A549 (cell line): ENCODE data around the gene OARD1. TPM values are rescaled to one million over a fixed set of nuclear protein-coding genes. Genes with fewer than 3 reads are reported as not detected.

Experiments used
- ATAC-seq, 2 experiments: fragments of 200-7000 bp in 1 of 2; fragments of >200 bp in 1 of 2; cut with Nextera tagmentation in 1 of 2; cut with Tn5 transposase in 1 of 2; 3 replicates each; pipeline versions ENCODE4 v1.8.0 to v1.9.1; 2018 to 2020; ENCODE audit warnings: mild to moderate bottlenecking in 1 of 2, moderate library complexity in 1 of 2
- CTCF ChIA-PET: fragments of 300-600 bp; sonication (Branson Sonifier 250); formaldehyde crosslinking; extraction: SDS; loops from one replicate; lab custom pipeline; 2021; ENCODE audit warnings: antibody characterized with exemption, inconsistent platforms; lab: Yijun Ruan, JAX
- POLR2A ChIA-PET: fragments of 350-600 bp; formaldehyde crosslinking; extraction: SDS; loops from one replicate; lab custom pipeline; 2021; ENCODE audit warnings: antibody characterized with exemption, inconsistent platforms; lab: Yijun Ruan, JAX
- DNase-seq, 2 experiments: peaks; one replicate each; pipeline versions ENCODE4 v3.0.0 to v3.0.0-alpha.2; 2011 to 2016; ENCODE audit warnings: low read depth in 1 of 2, low spot score in 1 of 2
- FAIRE-seq: peaks from 2 replicates; lab custom pipeline; 2011; peaks lifted over from hg19 to GRCh38; lab: Jason Lieb, UNC
- H3K27ac ChIP-seq, 2 experiments: fragments of >200 bp; sonication (Bioruptor Twin); formaldehyde crosslinking; 3 replicates each; pipeline ENCODE4 v1.5.1; 2016 to 2017
- H3K4me1 ChIP-seq: fragments of >200 bp; sonication (Bioruptor Twin); formaldehyde crosslinking; 3 replicates; pipeline ENCODE4 v1.6.1; 2016
- H3K4me2 ChIP-seq: fragments of >200 bp; sonication (Bioruptor Twin); formaldehyde crosslinking; 3 replicates; pipeline ENCODE4 v1.6.1; 2016
- H3K4me3 ChIP-seq: fragments of >200 bp; sonication (Bioruptor Twin); formaldehyde crosslinking; 3 replicates; pipeline ENCODE4 v1.5.1; 2016
- H3K9me3 ChIP-seq: fragments of >200 bp; sonication (Bioruptor Twin); formaldehyde crosslinking; 3 replicates; pipeline ENCODE4 v1.6.1; 2016
- ATOH8 ChIP-seq: fragments of 250-450 bp; sonication (Bioruptor Pico); IDR thresholded peaks from 2 replicates; pipeline ENCODE4 v1.5.0; 2020; ENCODE audit warnings: low read depth, mild to moderate bottlenecking, moderate library complexity
- BHLHE40 ChIP-seq: IDR thresholded peaks from 2 replicates; pipeline ENCODE4 v1.6.1; 2012; ENCODE audit warnings: low read depth, low read length, inconsistent platforms
- CBX2 ChIP-seq: fragments of 200-600 bp; sonication (generic); IDR thresholded peaks from 2 replicates; pipeline ENCODE4 v1.6.1; 2016; ENCODE audit warnings: low read depth, mild to moderate bottlenecking, borderline replicate concordance
- CEBPB ChIP-seq, 2 experiments: fragments of >200 bp in 1 of 2; sonication (Bioruptor Twin) in 1 of 2; formaldehyde crosslinking in 1 of 2; IDR thresholded peaks; 2 replicates each; pipeline ENCODE4 v1.6.1; 2012 to 2016
- EHMT2 ChIP-seq: fragments of 200-600 bp; sonication (generic); IDR thresholded peaks from 2 replicates; pipeline ENCODE4 v1.6.1; 2016; ENCODE audit warnings: antibody characterized with exemption, low read depth, mild to moderate bottlenecking, moderate library complexity
- EP300 ChIP-seq, 2 experiments: fragments of >200 bp; sonication (Bioruptor Twin); formaldehyde crosslinking; IDR thresholded peaks; 2 replicates in 1 of 2; 3 replicates in 1 of 2; pipeline ENCODE4 v1.6.1; 2016 to 2017
- FOXS1 ChIP-seq: fragments of 250-450 bp; sonication (Bioruptor Pico); IDR thresholded peaks from 2 replicates; pipeline ENCODE4 v1.5.0; 2020; ENCODE audit warnings: mild to moderate bottlenecking, moderate library complexity
- HDAC2 ChIP-seq: fragments of 200-600 bp; sonication (generic); IDR thresholded peaks from 2 replicates; pipeline ENCODE4 v1.6.1; 2016
- HOXB13 ChIP-seq: fragments of 250-450 bp; sonication (Bioruptor Pico); IDR thresholded peaks from 2 replicates; pipeline ENCODE4 v1.5.0; 2020; ENCODE audit warnings: low read depth, mild to moderate bottlenecking, moderate library complexity
- HOXB5 ChIP-seq: fragments of 250-450 bp; sonication (Bioruptor Pico); IDR thresholded peaks from 2 replicates; pipeline ENCODE4 v1.5.0; 2020; ENCODE audit warnings: mild to moderate bottlenecking, moderate library complexity
- JUNB ChIP-seq: fragments of >200 bp; sonication (Bioruptor Twin); formaldehyde crosslinking; IDR thresholded peaks from 2 replicates; pipeline ENCODE4 v1.6.1; 2016
- KDM5A ChIP-seq: fragments of 200-600 bp; sonication (generic); IDR thresholded peaks from 2 replicates; pipeline ENCODE4 v1.6.1; 2016; ENCODE audit warnings: antibody characterized with exemption, mild to moderate bottlenecking
- MAZ ChIP-seq: fragments of 150-350 bp; IDR thresholded peaks from 2 replicates; pipeline ENCODE4 v1.6.1; 2014; ENCODE audit warnings: antibody characterized with exemption, low read depth, low read length, borderline replicate concordance
- POLR2AphosphoS2 ChIP-seq: conservative IDR thresholded peaks from 2 replicates; pipeline ENCODE4 v1.6.1; 2012; ENCODE audit warnings: low read length, improper control_type of control experiment, inconsistent platforms
- RAD21 ChIP-seq, 2 experiments: fragments of >200 bp in 1 of 2; sonication (Bioruptor Twin) in 1 of 2; formaldehyde crosslinking in 1 of 2; IDR thresholded peaks in 1 of 2; conservative IDR thresholded peaks in 1 of 2; 2 replicates in 1 of 2; 3 replicates in 1 of 2; pipeline ENCODE4 v1.6.1; 2012 to 2018; ENCODE audit warnings: inconsistent platforms in 1 of 2
- RARB ChIP-seq: fragments of 250-450 bp; sonication (Bioruptor Pico); IDR thresholded peaks from 2 replicates; pipeline ENCODE4 v1.8.0; 2021; ENCODE audit warnings: mild to moderate bottlenecking, moderate library complexity
- RCOR1 ChIP-seq: fragments of 150-350 bp; IDR thresholded peaks from 2 replicates; pipeline ENCODE4 v1.6.1; 2014; ENCODE audit warnings: antibody characterized with exemption, low read length, low read depth
- RFX5 ChIP-seq: fragments of 450-650 bp; IDR thresholded peaks from 2 replicates; pipeline ENCODE4 v1.7.1; 2014; ENCODE audit warnings: antibody characterized with exemption, mild to moderate bottlenecking, moderate library complexity
- RNF2 ChIP-seq: fragments of 200-600 bp; sonication (generic); IDR thresholded peaks from 2 replicates; pipeline ENCODE4 v1.6.1; 2016; ENCODE audit warnings: low read depth, mild to moderate bottlenecking, antibody characterized with exemption, moderate library complexity, borderline replicate concordance
- TFCP2L1 ChIP-seq: fragments of 250-450 bp; sonication (Bioruptor Pico); IDR thresholded peaks from 2 replicates; pipeline ENCODE4 v1.5.0; 2021; ENCODE audit warnings: mild to moderate bottlenecking
- TP53 ChIP-seq: fragments of 250-450 bp; sonication (Bioruptor Pico); IDR thresholded peaks from 2 replicates; pipeline ENCODE4 v1.5.0; 2021; ENCODE audit warnings: mild to moderate bottlenecking, moderate library complexity
- ZFP36 ChIP-seq: fragments of 450-650 bp; IDR thresholded peaks from 2 replicates; pipeline ENCODE4 v1.6.1; 2014; ENCODE audit warnings: borderline replicate concordance; ENCODE audit not compliant: partially characterized antibody
- ZSCAN20 ChIP-seq: fragments of 250-450 bp; sonication (Bioruptor Pico); IDR thresholded peaks from 2 replicates; pipeline ENCODE4 v1.8.0; 2022; ENCODE audit warnings: mild to moderate bottlenecking, moderate library complexity
- WGBS: methylation state at CpG from one replicate; pipeline ENCODE4 v1.1.6; 2017; ENCODE audit errors: missing lambda C conversion rate; 5-methylcytosine and 5-hydroxymethylcytosine counted together
- polyA plus RNA-seq, 4 experiments: library from polyadenylated mRNA; depleted of rRNA in 3 of 4; stranded (reverse); fragments of >200 nt; fragmentation: RNase III in 1 of 4; extraction: RNeasy Plus Mini Kit Qiagen cat#74134 plus additional on column Dnase treatment in 1 of 4; gene quantifications; 2 replicates in 3 of 4; 3 replicates in 1 of 4; pipeline ENCODE4 v1.2.3, GENCODE V29; 2011 to 2017
- TF ChIP-seq, protein P1 (sequence below): fragments of 250-450 bp; sonication (Bioruptor Pico); IDR thresholded peaks from 2 replicates; pipeline ENCODE4 v1.5.0; 2021; ENCODE audit warnings: mild to moderate bottlenecking, moderate library complexity, borderline replicate concordance
- TF ChIP-seq, protein P2 (sequence below): IDR thresholded peaks from 2 replicates; pipeline ENCODE4 v1.6.1; 2012

Gene OARD1
- polyA plus RNA-seq, 2 of the 4 experiments (the other 2 are of a cell fraction): 21.4 to 26.2 TPM

DNA sequence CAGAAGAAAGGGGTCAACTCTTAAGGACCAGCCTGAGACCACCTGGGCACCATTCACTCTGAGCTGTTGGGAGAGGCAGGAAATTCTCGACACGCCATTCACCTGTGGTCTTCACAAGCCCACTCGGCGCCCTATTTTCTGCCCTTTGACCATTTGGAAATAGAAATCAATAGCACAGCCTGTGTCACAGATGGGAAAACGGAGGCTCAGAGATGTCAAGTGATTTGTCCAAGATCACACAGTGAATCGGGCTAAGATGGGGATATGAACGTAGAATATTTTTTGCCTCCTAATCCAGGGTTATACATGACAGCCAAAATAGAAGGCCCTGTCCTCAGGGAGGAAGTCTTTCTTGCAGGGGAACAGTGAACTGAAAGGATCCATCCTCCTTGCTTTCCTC lies 22.2 kb downstream of the OARD1 start:
- WGBS: 87% methylated on average over 7 of the region's 7 CpGs
- FAIRE-seq (no peak), DNase-seq (no peak), ATAC-seq (no peak)
- H3K4me2 ChIP-seq: no peak overlapping the region
- H3K27ac ChIP-seq: no peak overlapping the region
- ChIA-PET CTCF (interaction anchor here (0.8 to 2.5 kb wide), 3 partner anchors 10 to 156 kb away, joined by 3 to 7 read pairs (median 5); no protein-coding TSS in a partner anchor), POLR2A (no interaction called here)
- H3K4me3 ChIP-seq: no peak overlapping the region
- no peaks in the 10 kb centered on the region for H3K4me1 ChIP-seq
- no peaks in the 10 kb centered on the region for H3K9me3 ChIP-seq
- TF ChIP-seq CEBPB (IDR thresholded peaks at IDR 0.05) (no peak), TP53 (CRISPR knock-in tag) (no peak), RCOR1 (no peak), HDAC2 (no peak), POLR2AphosphoS2 (no peak), RAD21 (conservative IDR thresholded peaks at IDR 0.05 in 1 of 2, IDR thresholded peaks at IDR 0.05 in 1 of 2) (no peak), HOXB5 (no peak), CBX2 (no peak), ZFP36 (no peak), MAZ (no peak), RARB (no peak), FOXS1 (CRISPR knock-in tag) (no peak), BHLHE40 (no peak), ZSCAN20 (no peak), KDM5A (no peak), JUNB (no peak)
- TF ChIP-seq, protein P1, sequence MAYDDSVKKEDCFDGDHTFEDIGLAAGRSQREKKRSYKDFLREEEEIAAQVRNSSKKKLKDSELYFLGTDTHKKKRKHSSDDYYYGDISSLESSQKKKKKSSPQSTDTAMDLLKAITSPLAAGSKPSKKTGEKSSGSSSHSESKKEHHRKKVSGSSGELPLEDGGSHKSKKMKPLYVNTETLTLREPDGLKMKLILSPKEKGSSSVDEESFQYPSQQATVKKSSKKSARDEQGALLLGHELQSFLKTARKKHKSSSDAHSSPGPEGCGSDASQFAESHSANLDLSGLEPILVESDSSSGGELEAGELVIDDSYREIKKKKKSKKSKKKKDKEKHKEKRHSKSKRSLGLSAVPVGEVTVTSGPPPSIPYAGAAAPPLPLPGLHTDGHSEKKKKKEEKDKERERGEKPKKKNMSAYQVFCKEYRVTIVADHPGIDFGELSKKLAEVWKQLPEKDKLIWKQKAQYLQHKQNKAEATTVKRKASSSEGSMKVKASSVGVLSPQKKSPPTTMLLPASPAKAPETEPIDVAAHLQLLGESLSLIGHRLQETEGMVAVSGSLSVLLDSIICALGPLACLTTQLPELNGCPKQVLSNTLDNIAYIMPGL (CRISPR knock-in tag): no peak
- TF ChIP-seq, protein P2, sequence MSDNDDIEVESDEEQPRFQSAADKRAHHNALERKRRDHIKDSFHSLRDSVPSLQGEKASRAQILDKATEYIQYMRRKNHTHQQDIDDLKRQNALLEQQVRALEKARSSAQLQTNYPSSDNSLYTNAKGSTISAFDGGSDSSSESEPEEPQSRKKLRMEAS: no peak

GRCh38 chr6:41049521-41049920 lies 22.6 kb downstream of the OARD1 start:
- no peak overlapping the region for H3K27ac ChIP-seq
- CTCF ChIA-PET: interaction anchor here (0.8 to 2.5 kb wide), 5 partner anchors 9 to 155 kb away, joined by 3 to 7 read pairs (median 3); no protein-coding TSS in a partner anchor
- ATAC-seq (no peak), DNase-seq (no peak), FAIRE-seq (no peak)
- POLR2A ChIA-PET: no interaction called here
- H3K4me1 ChIP-seq: no peaks in the 10 kb centered on the region
- H3K9me3 ChIP-seq: no peaks in the 10 kb centered on the region
- no peak overlapping the region for H3K4me3 ChIP-seq
- WGBS: 100% methylated on average over 1 of the region's 1 CpG
- no peak for TF ChIP-seq RFX5
- TF ChIP-seq EP300 (IDR thresholded peaks at IDR 0.05): no peak
- TF ChIP-seq CEBPB (IDR thresholded peaks at IDR 0.05): no peak
- TF ChIP-seq HDAC2: no peak
- TF ChIP-seq, protein P2: no peak
- TF ChIP-seq HOXB13: no peak
- TF ChIP-seq TFCP2L1 (CRISPR knock-in tag): no peak
- no peak for TF ChIP-seq EHMT2
- TF ChIP-seq RNF2: no peak
- TF ChIP-seq ATOH8 (CRISPR knock-in tag): no peak
- no peak for TF ChIP-seq RCOR1
- H3K4me2 ChIP-seq: no peak overlapping the region
